HG03439 (cell line): ENCODE data around the gene GRID1.

ENCODE experiments used
- ATAC-seq: cut with Tn5 transposase; IDR thresholded peaks from one replicate; pipeline ENCODE4 v1.9.1; 2021; ENCODE audit warnings: mild to moderate bottlenecking, moderate library complexity; ENCODE audit not compliant: unreplicated experiment

The GRID1 gene

GRCh38 chr10:86366033-86366901 is at the start of gene GRID1:
Gene GRID1, minus strand, starts transcription at chr10:86366795.
- ATAC-seq = no peak

- ATAC-seq = no peak
Observed at GRCh38 chr10:86415583-86415982, 49.0 kb upstream of the GRID1 start.

- no peak for ATAC-seq
Observed at GRCh38 chr10:86415116-86415515, 48.5 kb upstream of the GRID1 start.

GRCh38 chr10:86413046-86413728 is 46.6 kb upstream of the GRID1 start:
- peak; percentile 50 for ATAC-seq

GRCh38 chr10:86411852-86412560 is 45.4 kb upstream of the GRID1 start:
- ATAC-seq = peak; percentile 7

GRCh38 chr10:86411281-86411841 is 44.8 kb upstream of the GRID1 start:
- ATAC-seq = peak; percentile 42

GRCh38 chr10:86410542-86411124 is 44.0 kb upstream of the GRID1 start:
- ATAC-seq = no peak

- no peak for ATAC-seq
Observed at GRCh38 chr10:86409183-86409582, 42.6 kb upstream of the GRID1 start.

- ATAC-seq = no peak
Observed at GRCh38 chr10:86403183-86403797, 36.7 kb upstream of the GRID1 start.

GRCh38 chr10:86402283-86402941 is 35.8 kb upstream of the GRID1 start:
- no peak for ATAC-seq

- ATAC-seq = no peak
Observed at GRCh38 chr10:86401588-86402282, 35.1 kb upstream of the GRID1 start.

GRCh38 chr10:86400705-86401587 is 34.4 kb upstream of the GRID1 start:
- ATAC-seq = peak; percentile 44

GRCh38 chr10:86399879-86400704 is 33.5 kb upstream of the GRID1 start:
- peak; percentile 88 for ATAC-seq

- no peak for ATAC-seq
Observed at GRCh38 chr10:86399514-86399878, 32.9 kb upstream of the GRID1 start.

GRCh38 chr10:86397120-86397519 is 30.5 kb upstream of the GRID1 start:
- no peak for ATAC-seq

- ATAC-seq = no peak
Observed at GRCh38 chr10:86393862-86394455, 27.4 kb upstream of the GRID1 start.

- no peak for ATAC-seq
Observed at GRCh38 chr10:86393362-86393761, 26.8 kb upstream of the GRID1 start.
